ENCODE results near the gene INA.

DNA sequence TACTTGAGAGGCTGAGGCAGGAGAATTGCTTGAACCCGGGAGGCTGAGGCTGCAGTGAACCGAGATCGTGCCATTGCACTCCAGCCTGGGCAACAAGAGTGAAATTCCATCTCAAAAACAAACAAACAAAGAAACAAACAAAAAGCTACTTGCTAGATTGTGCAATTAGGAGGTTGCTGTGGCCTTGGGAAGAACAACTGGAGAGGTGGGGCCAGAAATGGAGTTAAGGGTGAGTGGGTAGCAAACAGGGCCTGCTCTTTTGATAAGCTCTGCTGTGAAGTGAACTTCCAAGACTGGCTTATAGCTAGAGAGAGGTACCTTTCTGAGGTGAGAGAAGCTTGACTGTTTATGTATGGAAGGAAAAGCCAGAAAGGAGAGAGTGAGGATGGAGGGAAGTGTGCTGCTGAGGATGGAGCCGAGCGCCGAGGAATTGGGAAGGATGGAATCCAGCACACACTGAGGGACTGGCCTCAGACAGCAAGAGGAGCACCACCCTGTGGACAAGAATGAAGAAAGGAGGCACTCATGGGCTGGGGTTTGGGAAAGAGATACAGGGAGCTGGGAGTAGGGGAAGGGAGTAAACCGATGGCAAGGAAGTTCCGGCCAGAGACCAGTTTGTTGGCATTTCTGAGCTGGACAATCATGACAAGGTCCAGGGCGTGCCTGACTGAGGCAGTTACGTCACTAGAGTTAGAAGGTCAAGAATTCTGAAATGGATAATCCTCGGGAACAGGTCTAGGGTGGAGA is 38.3 kb upstream of the INA start:
- TF ChIP-seq, protein P1, sequence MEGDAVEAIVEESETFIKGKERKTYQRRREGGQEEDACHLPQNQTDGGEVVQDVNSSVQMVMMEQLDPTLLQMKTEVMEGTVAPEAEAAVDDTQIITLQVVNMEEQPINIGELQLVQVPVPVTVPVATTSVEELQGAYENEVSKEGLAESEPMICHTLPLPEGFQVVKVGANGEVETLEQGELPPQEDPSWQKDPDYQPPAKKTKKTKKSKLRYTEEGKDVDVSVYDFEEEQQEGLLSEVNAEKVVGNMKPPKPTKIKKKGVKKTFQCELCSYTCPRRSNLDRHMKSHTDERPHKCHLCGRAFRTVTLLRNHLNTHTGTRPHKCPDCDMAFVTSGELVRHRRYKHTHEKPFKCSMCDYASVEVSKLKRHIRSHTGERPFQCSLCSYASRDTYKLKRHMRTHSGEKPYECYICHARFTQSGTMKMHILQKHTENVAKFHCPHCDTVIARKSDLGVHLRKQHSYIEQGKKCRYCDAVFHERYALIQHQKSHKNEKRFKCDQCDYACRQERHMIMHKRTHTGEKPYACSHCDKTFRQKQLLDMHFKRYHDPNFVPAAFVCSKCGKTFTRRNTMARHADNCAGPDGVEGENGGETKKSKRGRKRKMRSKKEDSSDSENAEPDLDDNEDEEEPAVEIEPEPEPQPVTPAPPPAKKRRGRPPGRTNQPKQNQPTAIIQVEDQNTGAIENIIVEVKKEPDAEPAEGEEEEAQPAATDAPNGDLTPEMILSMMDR (IDR thresholded peaks at IDR 0.05) = peak in 10 of 12 donors; percentile 9 to 60 (median 34)
- TF ChIP-seq POLR2A (IDR thresholded peaks at IDR 0.05) = no peak

Data from heart left ventricle (tissue), 13 donors.